Inferior parietal cortex (tissue), 1 donor: ENCODE results near the gene LUC7L3.

Source experiments
- DNase-seq: peaks from one replicate; pipeline ENCODE4 v3.0.0-alpha.2; 2016; ENCODE audit errors: extremely low spot score

LUC7L3 gene

DNA sequence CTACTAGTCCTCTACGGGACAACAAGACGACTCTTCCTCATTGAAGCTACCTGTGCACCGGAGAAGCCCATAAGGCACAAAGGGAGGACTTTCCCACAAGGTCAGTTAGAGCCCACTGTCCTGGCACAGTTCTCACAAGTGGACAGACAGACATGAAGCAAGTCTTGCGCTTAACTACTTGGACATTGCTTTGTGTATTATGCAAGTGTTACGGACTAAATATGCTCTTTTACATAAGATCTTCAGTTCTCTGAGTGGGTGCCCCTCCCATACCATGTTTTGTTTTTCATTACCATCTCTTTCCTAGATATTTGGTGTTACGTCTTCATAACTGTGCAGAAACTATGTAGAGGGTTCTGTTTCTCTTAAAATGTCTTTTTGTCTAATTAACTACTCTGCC, 29.8 kb downstream of the LUC7L3 start:
- no peak for DNase-seq

- DNase-seq: no peak
These were observed 35.1 kb downstream of the LUC7L3 start for GRCh38 chr17:50754521-50754920.

DNA sequence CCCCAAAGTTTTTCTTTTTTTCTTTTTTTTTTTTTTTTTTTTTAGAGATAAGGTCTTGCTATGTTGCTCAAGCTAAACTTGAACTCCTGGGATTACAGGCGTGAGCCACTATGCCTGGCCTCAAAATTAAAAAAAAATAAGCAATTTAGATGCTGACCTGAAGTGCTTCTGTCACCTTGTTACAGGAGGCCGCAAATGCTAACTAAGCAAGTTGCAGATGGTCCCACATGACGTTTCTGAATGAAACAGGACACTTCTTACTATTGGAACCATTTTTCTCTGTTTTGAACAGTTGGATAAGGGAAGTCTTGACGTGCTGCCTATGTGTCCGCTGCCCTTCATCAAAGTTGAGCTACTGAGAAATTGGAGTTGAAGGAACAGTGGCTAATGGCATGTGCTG, 39.1 kb downstream of the LUC7L3 start:
- DNase-seq: no peak

DNA sequence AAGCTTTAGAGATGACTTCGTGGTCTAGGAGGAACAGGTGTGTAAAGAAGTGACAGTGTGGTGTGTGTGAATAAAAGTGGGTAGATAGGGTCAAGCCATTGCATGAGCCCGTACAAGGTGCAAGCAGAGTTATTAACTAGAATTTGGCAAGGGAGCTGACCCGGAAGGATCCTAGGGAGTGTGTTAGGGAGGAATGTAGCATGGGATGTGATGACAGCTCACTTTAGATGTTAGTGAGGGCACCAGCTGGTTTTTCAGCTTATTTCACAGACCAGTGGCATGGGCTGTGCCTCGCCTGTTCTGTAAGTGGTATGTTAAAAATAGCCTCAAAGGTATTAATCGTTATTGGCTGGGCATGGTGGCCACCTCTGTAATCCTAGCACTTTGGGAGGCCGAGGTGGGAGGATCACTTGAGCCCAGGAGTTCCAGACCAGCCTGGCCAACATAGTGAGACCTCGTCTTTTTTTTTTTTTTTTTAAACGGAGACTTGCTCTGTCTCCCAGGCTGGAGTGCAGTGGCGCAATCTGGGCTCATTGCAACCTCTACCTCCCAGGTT, 39.7 kb downstream of the LUC7L3 start:
- DNase-seq: no peak

- DNase-seq: no peak
These were observed 42.8 kb downstream of the LUC7L3 start for GRCh38 chr17:50762177-50762576.

GRCh38 chr17:50763716-50764475, 44.5 kb downstream of the LUC7L3 start:
- no peak for DNase-seq

GRCh38 chr17:50764734-50765149, 45.3 kb downstream of the LUC7L3 start:
- no peak for DNase-seq

DNA sequence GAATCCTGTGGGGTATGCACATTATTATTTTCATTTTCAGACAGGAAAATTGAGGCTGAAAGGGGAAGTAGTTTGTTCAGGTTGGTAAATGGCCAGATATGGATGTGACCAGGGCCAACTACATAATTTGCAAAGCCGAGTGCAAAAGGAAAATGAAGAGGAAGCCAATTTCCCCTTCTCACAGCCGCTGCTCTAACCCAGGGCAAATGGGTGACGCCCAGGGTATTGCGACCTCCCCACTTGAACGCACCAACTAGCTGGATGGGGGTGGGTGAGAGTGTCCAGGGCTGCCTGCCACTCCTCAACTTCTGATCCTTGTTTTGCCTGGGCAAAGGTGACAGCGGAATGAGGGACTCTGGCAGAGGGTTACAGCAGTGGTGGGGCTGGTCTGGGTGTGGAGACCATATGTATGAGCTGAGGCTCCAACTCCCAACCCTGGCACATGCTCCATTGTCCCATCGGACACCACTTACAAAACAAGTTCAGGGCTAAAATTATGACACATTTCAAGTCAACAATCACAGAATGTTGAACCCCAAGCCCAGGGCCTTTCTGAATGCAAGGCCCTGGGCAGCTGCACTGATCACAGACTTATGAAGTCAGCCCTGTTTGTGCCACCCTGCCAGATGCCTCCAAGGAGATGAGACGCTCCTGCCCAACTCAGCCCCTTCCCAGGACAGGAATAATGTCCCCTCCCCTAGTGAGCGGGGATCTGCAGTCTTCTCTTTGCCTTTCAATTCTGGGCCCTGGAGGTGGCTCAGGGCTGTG, 46.2 kb downstream of the LUC7L3 start:
- no peak for DNase-seq

DNA sequence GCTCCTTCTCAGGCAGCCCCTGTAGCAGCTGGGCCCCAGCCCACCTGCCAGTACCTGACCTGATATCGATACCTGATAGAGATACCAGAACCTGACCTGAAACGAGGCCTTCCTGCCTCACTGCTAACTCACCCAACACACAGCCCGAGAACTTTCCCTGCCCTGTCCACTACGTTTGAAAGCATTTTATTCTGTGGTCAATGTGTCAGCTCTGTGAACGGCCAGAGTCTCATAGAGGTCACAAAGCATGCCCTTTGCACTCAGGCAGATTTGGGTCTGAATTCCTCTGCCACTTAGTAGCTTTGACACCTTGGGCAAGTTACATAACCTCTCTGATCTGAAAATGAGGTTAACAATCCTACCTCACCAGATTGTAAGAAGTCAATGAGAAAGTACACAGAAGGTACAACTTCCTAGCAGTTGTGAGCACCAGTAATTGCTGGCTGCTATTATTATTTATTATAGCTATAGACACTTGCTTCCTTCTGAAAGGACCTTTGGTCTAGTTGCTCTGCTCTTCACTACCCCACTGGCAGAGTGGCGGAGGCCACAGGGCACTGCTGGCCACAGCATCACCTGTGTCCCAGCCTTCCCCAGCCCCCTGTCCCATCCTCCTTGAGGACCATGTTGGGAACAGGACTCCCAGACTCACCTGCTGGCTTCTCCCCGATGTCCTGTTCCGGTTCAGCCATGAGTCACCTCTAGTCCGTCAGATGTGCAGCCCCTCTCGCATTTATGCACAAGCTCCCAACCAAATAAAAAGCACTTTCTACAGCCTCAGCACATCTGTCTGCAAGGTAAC, 47.0 kb downstream of the LUC7L3 start:
- DNase-seq: no peak

- no peak for DNase-seq
These were observed 47.6 kb downstream of the LUC7L3 start for GRCh38 chr17:50767030-50767429.

DNA sequence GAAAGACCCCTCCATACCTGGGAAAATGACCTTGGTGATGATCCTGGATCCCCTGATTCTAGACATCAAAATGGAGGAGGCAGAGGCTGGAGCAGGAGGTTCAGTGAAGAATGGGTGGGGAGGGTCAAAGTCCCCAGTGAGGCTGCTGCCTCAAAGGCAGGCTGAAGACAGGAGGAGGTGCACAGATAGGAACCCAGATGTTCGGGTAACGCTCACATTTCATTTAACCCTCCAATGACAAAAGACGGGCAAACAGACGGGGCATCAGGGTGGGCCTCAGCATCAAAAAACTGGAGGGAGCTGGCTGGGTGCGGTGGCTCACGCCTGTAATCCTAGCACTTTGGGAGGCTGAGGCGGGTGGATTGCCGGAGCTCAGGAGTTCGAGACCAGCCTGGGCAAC, 48.0 kb downstream of the LUC7L3 start, which contains the start of gene ANKRD40CL:
Gene ANKRD40CL (minus strand): TSS at position 73 of the 400 bp plus-strand sequence. CDS start 605 bp downstream, outside the sequence.
- DNase-seq: no peak

GRCh38 chr17:50768346-50768761, 49.0 kb downstream of the LUC7L3 start:
- DNase-seq: no peak

DNA sequence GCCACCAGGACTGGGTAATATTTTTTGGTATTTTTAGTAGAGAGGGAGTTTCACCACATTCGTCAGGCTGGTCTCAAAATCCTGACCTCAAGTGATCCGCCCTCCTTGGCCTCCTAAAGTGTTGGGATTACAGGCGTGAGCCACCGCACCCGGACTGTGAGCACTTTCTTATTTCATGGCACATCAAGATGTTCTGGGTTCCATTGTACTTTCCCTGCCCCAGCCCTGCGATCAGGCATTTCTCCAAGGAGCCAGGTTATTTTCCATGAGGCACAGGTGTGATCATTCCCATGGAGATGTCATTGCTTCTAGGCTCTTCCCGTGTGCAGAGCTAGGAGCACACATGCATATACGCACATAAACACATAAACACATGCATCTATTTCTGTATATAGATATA, 50.5 kb downstream of the LUC7L3 start:
- no peak for DNase-seq

- no peak for DNase-seq
These were observed 50.9 kb downstream of the LUC7L3 start for GRCh38 chr17:50770346-50770745.

- no peak for DNase-seq
These were observed 52.8 kb downstream of the LUC7L3 start for GRCh38 chr17:50771991-50772785.

- no peak for DNase-seq
These were observed 54.9 kb downstream of the LUC7L3 start for GRCh38 chr17:50774225-50774803.

GRCh38 chr17:50775926-50776325, 56.5 kb downstream of the LUC7L3 start:
- no peak for DNase-seq

GRCh38 chr17:50778471-50778870, 59.1 kb downstream of the LUC7L3 start:
- DNase-seq: no peak

- no peak for DNase-seq
These were observed 59.6 kb downstream of the LUC7L3 start for GRCh38 chr17:50778988-50779387.

- DNase-seq: no peak
These were observed 60.4 kb downstream of the LUC7L3 start for GRCh38 chr17:50779747-50780353.
